Loucy (cell line): ENCODE results near the gene ITGB6.

Experiments used
- H2AFZ ChIP-seq: fragments of 200-600 bp; sonication (generic); 2 replicates; pipeline ENCODE4 v1.6.0; 2016; ENCODE audit warnings: antibody characterized with exemption, mild to moderate bottlenecking, low read length, moderate library complexity
- H3F3A ChIP-seq: fragments of 200-600 bp; 2 replicates; pipeline ENCODE4 v1.6.0; 2016; ENCODE audit warnings: antibody characterized with exemption, low read depth, mild to moderate bottlenecking
- H3K27me3 ChIP-seq: fragments of 200-600 bp; sonication (generic); 2 replicates; pipeline ENCODE4 v1.6.1; 2014; ENCODE audit warnings: low read length, mild to moderate bottlenecking; ENCODE audit not compliant: insufficient read depth, poor library complexity, severe bottlenecking
- H3K36me3 ChIP-seq: fragments of 200-600 bp; sonication (generic); 2 replicates; pipeline ENCODE4 v1.6.1; 2016; ENCODE audit warnings: low read length; ENCODE audit not compliant: insufficient read depth
- H3K4me1 ChIP-seq: fragments of 200-600 bp; sonication (generic); 2 replicates; pipeline ENCODE4 v1.5.1; 2014; ENCODE audit warnings: low read length, mild to moderate bottlenecking; ENCODE audit not compliant: insufficient read depth, poor library complexity, severe bottlenecking
- H3K4me2 ChIP-seq: fragments of 200-600 bp; sonication (generic); 2 replicates; pipeline ENCODE4 v1.6.0; 2014; ENCODE audit warnings: antibody characterized with exemption, low read length, low read depth, mild to moderate bottlenecking; ENCODE audit not compliant: poor library complexity, severe bottlenecking
- H3K4me3 ChIP-seq: fragments of 200-600 bp; sonication (generic); 2 replicates; pipeline ENCODE4 v1.5.1; 2014; ENCODE audit warnings: low read length, mild to moderate bottlenecking, mixed read lengths; ENCODE audit not compliant: poor library complexity, severe bottlenecking
- H3K79me2 ChIP-seq: fragments of 200-600 bp; sonication (generic); 2 replicates; pipeline ENCODE4 v1.6.1; 2014; ENCODE audit warnings: low read length; ENCODE audit not compliant: insufficient read depth
- H3K9ac ChIP-seq: fragments of 200-600 bp; sonication (generic); 2 replicates; pipeline ENCODE4 v1.6.0; 2014; ENCODE audit warnings: mild to moderate bottlenecking, low read depth, low read length, moderate library complexity; ENCODE audit not compliant: poor library complexity, severe bottlenecking
- H3K9me2 ChIP-seq: fragments of 200-600 bp; sonication (generic); replicated peaks from 2 replicates; pipeline ENCODE4 v1.6.1; 2016; ENCODE audit warnings: low read depth, low read length, mixed read lengths
- H3K9me3 ChIP-seq: fragments of 200-600 bp; sonication (generic); 2 replicates; pipeline ENCODE4 v1.6.1; 2014; ENCODE audit warnings: mild to moderate bottlenecking, antibody characterized with exemption, low read length, low read depth; ENCODE audit not compliant: insufficient read depth
- H4K20me1 ChIP-seq: fragments of 200-600 bp; sonication (generic); 2 replicates; pipeline ENCODE4 v1.6.0; 2014; ENCODE audit warnings: antibody characterized with exemption, low read length, mild to moderate bottlenecking; ENCODE audit not compliant: insufficient read depth, poor library complexity, severe bottlenecking
- EZH2phosphoT487 ChIP-seq: fragments of 200-600 bp; IDR thresholded peaks from 2 replicates; pipeline ENCODE4 v1.6.1; 2018; ENCODE audit warnings: antibody characterized with exemption, mild to moderate bottlenecking, moderate library complexity, borderline replicate concordance
- TF ChIP-seq, protein P1 (sequence below): fragments of 200-600 bp; sonication (generic); conservative IDR thresholded peaks from 2 replicates; pipeline ENCODE4 v1.5.1; 2014; ENCODE audit warnings: mild to moderate bottlenecking, antibody characterized with exemption, low read length

The ITGB6 gene

DNA sequence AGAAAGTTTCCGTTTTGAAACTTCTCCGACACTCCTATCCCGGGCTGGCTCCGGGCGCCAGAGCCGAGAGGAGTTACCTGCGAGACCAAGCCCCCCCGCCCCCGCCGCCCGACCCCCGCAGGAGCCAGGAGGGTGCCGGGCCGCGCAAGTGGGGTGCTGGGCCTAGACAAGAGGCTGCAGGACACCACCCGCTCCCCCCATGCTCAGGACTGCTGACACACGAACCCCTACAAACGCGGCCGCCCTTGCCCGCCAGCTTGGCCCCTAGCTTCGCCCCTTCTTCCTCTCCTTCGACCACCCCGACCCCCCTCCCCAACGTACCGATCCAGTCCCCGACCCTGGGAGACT lies 138.2 kb downstream of the ITGB6 start:
- H3K4me2 ChIP-seq: no peak overlapping the region
- TF ChIP-seq, protein P1, sequence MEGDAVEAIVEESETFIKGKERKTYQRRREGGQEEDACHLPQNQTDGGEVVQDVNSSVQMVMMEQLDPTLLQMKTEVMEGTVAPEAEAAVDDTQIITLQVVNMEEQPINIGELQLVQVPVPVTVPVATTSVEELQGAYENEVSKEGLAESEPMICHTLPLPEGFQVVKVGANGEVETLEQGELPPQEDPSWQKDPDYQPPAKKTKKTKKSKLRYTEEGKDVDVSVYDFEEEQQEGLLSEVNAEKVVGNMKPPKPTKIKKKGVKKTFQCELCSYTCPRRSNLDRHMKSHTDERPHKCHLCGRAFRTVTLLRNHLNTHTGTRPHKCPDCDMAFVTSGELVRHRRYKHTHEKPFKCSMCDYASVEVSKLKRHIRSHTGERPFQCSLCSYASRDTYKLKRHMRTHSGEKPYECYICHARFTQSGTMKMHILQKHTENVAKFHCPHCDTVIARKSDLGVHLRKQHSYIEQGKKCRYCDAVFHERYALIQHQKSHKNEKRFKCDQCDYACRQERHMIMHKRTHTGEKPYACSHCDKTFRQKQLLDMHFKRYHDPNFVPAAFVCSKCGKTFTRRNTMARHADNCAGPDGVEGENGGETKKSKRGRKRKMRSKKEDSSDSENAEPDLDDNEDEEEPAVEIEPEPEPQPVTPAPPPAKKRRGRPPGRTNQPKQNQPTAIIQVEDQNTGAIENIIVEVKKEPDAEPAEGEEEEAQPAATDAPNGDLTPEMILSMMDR: no peak
- no peak for TF ChIP-seq EZH2phosphoT487
- no peaks in the 10 kb centered on the region for H3F3A ChIP-seq
- H3K79me2 ChIP-seq: no peaks in the 10 kb centered on the region
- H3K4me1 ChIP-seq: no peaks in the 10 kb centered on the region
- H3K9me2 ChIP-seq: no peaks in the 10 kb centered on the region
- no peak overlapping the region for H2AFZ ChIP-seq
- no peaks in the 10 kb centered on the region for H3K9me3 ChIP-seq
- no peaks in the 10 kb centered on the region for H4K20me1 ChIP-seq
- no peaks in the 10 kb centered on the region for H3K36me3 ChIP-seq
- no peaks in the 10 kb centered on the region for H3K27me3 ChIP-seq
- H3K9ac ChIP-seq: no peak overlapping the region
- no peak overlapping the region for H3K4me3 ChIP-seq

DNA sequence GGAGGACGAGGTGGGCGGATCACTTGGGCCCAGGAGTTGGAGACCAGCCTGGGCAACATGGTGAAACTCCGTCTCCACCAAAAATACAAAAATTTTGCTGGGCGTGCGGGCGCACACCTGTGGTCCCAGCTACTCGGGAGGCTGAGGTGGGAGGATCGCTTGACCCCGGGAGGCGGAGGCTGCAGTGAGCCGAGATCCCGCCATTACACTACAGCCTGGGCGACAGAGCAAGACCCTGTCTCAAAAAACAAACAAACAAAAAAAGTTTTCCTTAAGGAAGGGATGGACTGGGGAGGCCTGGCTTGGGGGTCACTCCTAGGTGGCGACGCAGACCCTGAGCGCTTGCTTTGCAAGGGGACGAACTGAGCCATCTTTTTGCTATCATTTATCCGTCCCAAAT lies 138.5 kb downstream of the ITGB6 start:
- no peak overlapping the region for H3K9ac ChIP-seq
- no peaks in the 10 kb centered on the region for H3K27me3 ChIP-seq
- H3K4me2 ChIP-seq: no peak overlapping the region
- H3K9me2 ChIP-seq: no peaks in the 10 kb centered on the region
- no peaks in the 10 kb centered on the region for H3K4me1 ChIP-seq
- H3K4me3 ChIP-seq: no peak overlapping the region
- no peaks in the 10 kb centered on the region for H3F3A ChIP-seq
- no peak for TF ChIP-seq EZH2phosphoT487
- TF ChIP-seq, protein P1: no peak
- no peaks in the 10 kb centered on the region for H4K20me1 ChIP-seq
- H2AFZ ChIP-seq: no peak overlapping the region
- H3K79me2 ChIP-seq: no peaks in the 10 kb centered on the region
- no peaks in the 10 kb centered on the region for H3K9me3 ChIP-seq
- H3K36me3 ChIP-seq: no peaks in the 10 kb centered on the region

DNA sequence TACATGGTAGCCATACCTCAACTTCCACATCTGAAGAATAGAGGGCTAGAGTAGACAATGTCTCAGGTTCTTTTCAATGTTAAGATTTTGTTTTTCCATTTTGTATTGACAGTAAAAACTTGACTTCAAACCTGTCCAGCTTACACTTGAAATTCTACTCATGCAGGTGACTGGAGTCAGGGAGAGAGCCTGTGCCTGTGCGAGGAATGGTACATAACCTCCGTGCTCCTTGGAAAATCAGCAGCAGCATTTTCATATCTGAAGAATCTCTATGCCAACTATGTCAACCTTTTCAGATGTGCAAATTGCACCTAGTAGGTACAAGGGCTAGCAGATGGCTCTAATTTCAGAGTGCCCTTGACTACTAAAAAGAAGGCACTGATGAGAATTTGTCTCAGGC lies 139.8 kb downstream of the ITGB6 start:
- no peaks in the 10 kb centered on the region for H3K9me3 ChIP-seq
- TF ChIP-seq EZH2phosphoT487: no peak
- TF ChIP-seq, protein P1: no peak
- H3K4me3 ChIP-seq: no peak overlapping the region
- no peak overlapping the region for H3K4me2 ChIP-seq
- no peaks in the 10 kb centered on the region for H3K79me2 ChIP-seq
- H3K27me3 ChIP-seq: no peaks in the 10 kb centered on the region
- no peaks in the 10 kb centered on the region for H3K9me2 ChIP-seq
- no peak overlapping the region for H2AFZ ChIP-seq
- no peaks in the 10 kb centered on the region for H3F3A ChIP-seq
- H4K20me1 ChIP-seq: no peaks in the 10 kb centered on the region
- H3K36me3 ChIP-seq: no peaks in the 10 kb centered on the region
- no peaks in the 10 kb centered on the region for H3K4me1 ChIP-seq
- H3K9ac ChIP-seq: no peak overlapping the region
